ENCODE data around the gene ENKD1.
A peak's percentile ranks its signal among the peaks of the same experiment; 100 is the strongest.

The ENKD1 gene

DNA sequence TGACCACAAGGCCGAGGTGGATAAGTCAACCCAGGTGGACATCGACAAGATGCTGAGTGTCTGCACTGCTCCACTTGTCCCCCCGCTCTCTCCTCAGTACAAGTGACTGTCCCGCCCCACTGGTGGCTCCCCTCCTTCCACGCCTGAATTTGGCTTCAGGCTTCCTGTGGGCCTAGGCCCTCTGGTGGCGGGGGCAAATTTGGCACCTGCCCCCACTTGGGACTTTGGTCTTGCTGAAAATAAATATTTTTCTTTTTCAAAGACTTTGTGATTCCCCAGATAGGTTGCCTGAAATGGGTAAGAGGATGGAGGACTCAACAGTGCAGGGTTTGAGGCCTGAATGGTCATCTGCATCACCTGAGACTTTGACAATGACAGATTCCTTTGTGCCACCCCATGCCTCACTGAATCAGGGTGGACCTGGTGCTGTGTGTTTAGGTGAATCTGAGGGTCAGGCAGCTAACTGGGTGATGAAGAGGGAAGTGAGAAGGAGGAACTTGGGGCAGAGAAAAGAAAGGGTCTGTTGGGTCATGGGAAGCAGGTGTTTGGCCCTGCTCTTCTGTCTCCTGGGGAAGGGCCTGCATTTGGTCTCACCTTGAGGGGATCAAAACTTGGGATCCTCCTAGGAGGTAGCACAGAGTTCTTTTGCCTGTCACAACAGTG, 2.1 kb upstream of the ENKD1 start:
- TF ChIP-seq, protein P1, sequence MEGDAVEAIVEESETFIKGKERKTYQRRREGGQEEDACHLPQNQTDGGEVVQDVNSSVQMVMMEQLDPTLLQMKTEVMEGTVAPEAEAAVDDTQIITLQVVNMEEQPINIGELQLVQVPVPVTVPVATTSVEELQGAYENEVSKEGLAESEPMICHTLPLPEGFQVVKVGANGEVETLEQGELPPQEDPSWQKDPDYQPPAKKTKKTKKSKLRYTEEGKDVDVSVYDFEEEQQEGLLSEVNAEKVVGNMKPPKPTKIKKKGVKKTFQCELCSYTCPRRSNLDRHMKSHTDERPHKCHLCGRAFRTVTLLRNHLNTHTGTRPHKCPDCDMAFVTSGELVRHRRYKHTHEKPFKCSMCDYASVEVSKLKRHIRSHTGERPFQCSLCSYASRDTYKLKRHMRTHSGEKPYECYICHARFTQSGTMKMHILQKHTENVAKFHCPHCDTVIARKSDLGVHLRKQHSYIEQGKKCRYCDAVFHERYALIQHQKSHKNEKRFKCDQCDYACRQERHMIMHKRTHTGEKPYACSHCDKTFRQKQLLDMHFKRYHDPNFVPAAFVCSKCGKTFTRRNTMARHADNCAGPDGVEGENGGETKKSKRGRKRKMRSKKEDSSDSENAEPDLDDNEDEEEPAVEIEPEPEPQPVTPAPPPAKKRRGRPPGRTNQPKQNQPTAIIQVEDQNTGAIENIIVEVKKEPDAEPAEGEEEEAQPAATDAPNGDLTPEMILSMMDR (IDR thresholded peaks at IDR 0.05; ENCODE audit: low read depth, low read length, missing control alignments): peak; percentile 15
- H3K4me3 ChIP-seq (ENCODE audit: low read depth, low read length): no peak overlapping the region
- no peak for DNase-seq (ENCODE audit: low read depth)
- in situ Hi-C loops (cut with HindIII; ENCODE audit: low sequenced_read_pairs): no loop called here

DNA sequence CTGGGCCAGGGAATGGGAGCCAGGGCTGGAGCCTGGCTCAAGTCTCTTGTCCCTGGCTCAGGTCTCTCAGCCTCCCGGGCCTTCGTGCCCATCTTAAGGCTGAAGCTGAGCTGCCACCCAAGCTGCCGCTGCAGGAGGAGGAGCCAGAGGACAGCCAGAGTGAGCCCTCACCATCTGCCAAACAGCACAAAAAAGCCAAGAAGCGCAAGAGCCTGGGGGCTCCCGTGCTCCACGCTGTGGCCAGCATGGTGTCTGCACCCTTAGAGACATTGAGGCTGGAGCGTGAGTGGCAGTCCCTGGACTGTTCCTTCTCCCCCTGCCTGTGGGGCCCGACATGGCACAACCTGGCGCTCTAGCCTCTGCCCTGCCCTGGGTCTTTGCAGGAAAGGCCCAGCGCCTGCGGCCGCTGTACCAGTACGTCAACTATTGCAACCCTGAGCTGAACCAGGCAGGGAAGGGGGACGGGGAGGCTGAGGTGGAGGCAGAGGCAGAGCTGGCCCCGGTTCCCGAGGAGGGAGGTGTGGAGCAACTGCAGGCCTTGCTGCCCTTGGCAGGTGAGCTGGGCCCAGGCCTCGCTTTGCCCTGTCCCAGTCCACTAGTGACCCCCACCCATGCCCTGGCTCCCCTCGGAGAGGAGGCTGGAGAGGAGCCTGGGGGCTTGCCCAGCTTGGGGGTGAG, 1.4 kb upstream of the ENKD1 start:
- peak overlapping the region; percentile 64 for H3K4me3 ChIP-seq (ENCODE audit: low read depth, low read length)
- TF ChIP-seq, protein P1 (IDR thresholded peaks at IDR 0.05; ENCODE audit: low read depth, low read length, missing control alignments): peak; percentile 89
- in situ Hi-C loops (cut with HindIII; ENCODE audit: low sequenced_read_pairs): no loop called here
- DNase-seq (ENCODE audit: low read depth): peak; percentile 77

DNA sequence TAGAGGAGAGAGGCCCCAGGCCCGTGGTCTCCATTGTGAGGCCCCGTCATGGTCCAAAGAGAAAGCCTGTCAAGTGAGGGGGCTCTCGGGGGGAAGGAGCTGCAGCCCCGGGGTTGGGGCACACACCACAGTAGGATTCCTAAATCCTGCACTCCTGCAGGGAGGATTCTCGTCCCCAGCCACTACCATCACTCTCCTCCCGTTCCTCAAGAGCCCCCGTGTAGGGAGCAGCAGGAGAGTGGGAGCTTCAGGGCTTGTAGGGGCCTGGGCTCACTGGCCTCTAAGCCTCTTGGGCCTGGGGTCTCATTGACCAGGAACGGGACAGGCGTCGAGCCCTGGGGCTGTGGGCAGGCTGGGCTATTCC, 885 bp upstream of the ENKD1 start:
- TF ChIP-seq, protein P1 (IDR thresholded peaks at IDR 0.05; ENCODE audit: low read depth, low read length, missing control alignments): no peak
- in situ Hi-C loops (cut with HindIII; ENCODE audit: low sequenced_read_pairs): no loop called here
- no peak for DNase-seq (ENCODE audit: low read depth)
- H3K4me3 ChIP-seq (ENCODE audit: low read depth, low read length): peak overlapping the region; percentile 64

DNA sequence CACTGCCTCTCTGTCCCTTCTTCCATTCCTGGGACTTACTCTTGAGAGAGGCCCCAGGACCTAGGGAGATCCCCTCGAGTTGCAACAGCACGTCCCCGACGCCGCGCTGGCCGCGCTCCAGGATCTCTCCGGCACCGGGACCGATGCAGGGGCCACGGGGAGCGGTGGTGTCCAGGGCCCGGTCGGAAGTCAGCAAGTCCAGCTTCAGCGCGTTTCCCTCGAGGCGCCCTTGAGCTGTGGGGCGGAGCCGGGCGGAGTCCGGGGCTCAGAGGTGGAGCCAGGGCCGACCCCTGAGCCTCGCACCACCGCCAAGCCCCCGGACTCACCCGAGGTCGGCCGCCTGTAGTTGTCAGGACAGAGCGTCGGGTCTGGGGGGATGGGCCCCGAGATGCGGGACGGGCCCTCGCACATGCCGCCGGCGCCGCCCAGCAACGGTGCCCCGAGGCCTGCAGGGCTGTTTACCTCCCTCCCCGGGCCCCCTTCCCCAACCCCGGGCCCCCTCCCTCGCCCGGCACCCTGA, 458 bp downstream of the ENKD1 start:
- in situ Hi-C loops (cut with HindIII; ENCODE audit: low sequenced_read_pairs): no loop called here
- H3K4me3 ChIP-seq (ENCODE audit: low read depth, low read length): peak overlapping the region; percentile 64
- DNase-seq (ENCODE audit: low read depth): no peak
- TF ChIP-seq, protein P1 (IDR thresholded peaks at IDR 0.05; ENCODE audit: low read depth, low read length, missing control alignments): no peak

DNA sequence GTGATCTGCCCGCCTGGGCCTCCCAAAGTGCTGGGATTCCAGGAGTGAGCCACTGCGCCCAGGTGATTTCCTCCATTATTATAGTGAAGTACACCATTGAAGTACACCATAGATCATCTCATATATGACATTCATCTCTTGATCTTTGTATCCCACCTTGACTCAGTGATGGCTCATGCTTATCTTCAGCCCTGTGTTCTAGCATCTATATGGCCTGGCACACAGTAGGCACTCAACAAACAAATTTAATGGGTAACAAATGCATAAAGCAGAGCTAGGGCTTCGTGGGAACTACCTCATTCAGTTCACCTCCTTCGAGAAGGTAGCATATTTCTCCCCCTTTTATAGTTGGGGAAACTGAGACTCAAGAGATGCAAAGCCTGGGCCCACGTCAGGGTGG, 952 bp downstream of the ENKD1 start:
- in situ Hi-C loops (cut with HindIII; ENCODE audit: low sequenced_read_pairs): no loop called here
- TF ChIP-seq, protein P1 (IDR thresholded peaks at IDR 0.05; ENCODE audit: low read depth, low read length, missing control alignments): no peak
- DNase-seq (ENCODE audit: low read depth): no peak
- H3K4me3 ChIP-seq (ENCODE audit: low read depth, low read length): peak overlapping the region; percentile 64

DNA sequence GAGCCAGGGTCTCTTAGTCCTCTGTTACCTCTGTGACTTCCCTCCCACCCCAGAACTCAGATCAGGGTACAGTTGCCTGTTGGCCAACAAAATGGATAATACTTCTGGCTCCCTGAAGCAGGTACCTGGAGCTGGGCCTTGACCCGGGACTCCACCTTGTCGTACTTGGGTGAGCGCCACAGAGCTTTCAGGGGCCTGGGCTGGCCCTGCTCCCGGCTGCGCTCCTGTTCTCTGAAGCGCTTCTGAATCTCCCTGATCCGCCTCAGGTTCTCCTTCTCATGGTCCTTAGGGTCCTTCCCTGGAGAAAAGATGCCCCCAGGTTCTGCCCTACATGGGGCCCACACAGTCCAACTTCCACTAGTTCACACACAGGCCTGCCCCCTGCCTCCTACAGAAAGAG, 1.7 kb downstream of the ENKD1 start:
- in situ Hi-C loops (cut with HindIII; ENCODE audit: low sequenced_read_pairs): no loop called here
- DNase-seq (ENCODE audit: low read depth): no peak
- no peak overlapping the region for H3K4me3 ChIP-seq (ENCODE audit: low read depth, low read length)
- TF ChIP-seq, protein P1 (IDR thresholded peaks at IDR 0.05; ENCODE audit: low read depth, low read length, missing control alignments): no peak
